ENCODE measurements around the gene PUS10.
"Not testable (repeated sequence)": the region's sequence is repeated elsewhere in the genome, so short reads cannot be mapped to it uniquely, and the experiment has no call there.

The PUS10 gene

GRCh38 chr2:60932954-60933353, 85.1 kb downstream of the PUS10 start:
- DNase-seq (ENCODE audit: low spot score) = no peak

GRCh38 chr2:60932061-60932460, 86.0 kb downstream of the PUS10 start:
- DNase-seq (ENCODE audit: low spot score) = not testable (repeated sequence)

- no peak for DNase-seq (ENCODE audit: low spot score)
Observed at GRCh38 chr2:60926741-60927552, 91.1 kb downstream of the PUS10 start.

- no peak for DNase-seq (ENCODE audit: low spot score)
Observed at GRCh38 chr2:60925994-60926740, 91.9 kb downstream of the PUS10 start.

- no peak for DNase-seq (ENCODE audit: low spot score)
Observed at GRCh38 chr2:60907329-60907728, 110.7 kb downstream of the PUS10 start.

GRCh38 chr2:60906395-60906794, 111.7 kb downstream of the PUS10 start:
- DNase-seq (ENCODE audit: low spot score) = no peak

GRCh38 chr2:60905867-60906266, 112.2 kb downstream of the PUS10 start:
- DNase-seq (ENCODE audit: low spot score) = not testable (repeated sequence)

- DNase-seq (ENCODE audit: low spot score) = not testable (repeated sequence)
Observed at GRCh38 chr2:60901296-60901695, 116.8 kb downstream of the PUS10 start.

- no peak for DNase-seq (ENCODE audit: low spot score)
Observed at GRCh38 chr2:60899892-60900249, 118.2 kb downstream of the PUS10 start.

GRCh38 chr2:60899230-60899891, 118.7 kb downstream of the PUS10 start:
- no peak for DNase-seq (ENCODE audit: low spot score)

- DNase-seq (ENCODE audit: low spot score) = no peak
Observed at GRCh38 chr2:60898567-60898966, 119.5 kb downstream of the PUS10 start.

Measured in kidney tubule cell (primary cell).